Measurements from ENCODE around the gene LRAT. TPM values are rescaled to one million over a fixed set of nuclear protein-coding genes. Genes with fewer than 3 reads are reported as not detected.
"Not testable (repeated sequence)": the region's sequence is repeated elsewhere in the genome, so short reads cannot be mapped to it uniquely, and the experiment has no call there.

Gene LRAT
- total RNA-seq, 1 experiment from 2014 or later, result 0.68 TPM

DNA sequence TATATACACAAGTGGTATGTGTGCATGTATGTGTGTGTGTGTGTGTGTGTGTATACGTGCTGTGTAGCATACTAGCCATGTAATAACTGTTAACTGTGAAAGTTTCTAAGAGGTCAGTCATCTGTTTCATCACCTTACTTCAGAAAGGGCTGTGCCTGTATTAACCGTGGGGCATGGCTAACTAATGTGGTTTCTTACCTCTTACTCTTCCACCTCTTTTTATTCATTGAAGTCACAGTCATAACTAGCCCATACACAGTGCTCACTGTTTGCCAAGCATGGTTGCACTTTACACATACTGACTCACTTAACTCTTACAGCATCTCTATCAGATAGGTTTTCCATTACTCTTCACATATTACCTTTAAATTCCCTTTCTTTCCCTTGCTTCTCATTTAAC lies 23.7 kb upstream of the LRAT start:
- Histone ChIP-seq H4K20me1 (ENCODE audit: insufficient read depth) (no peaks in the 10 kb centered on the region), H3K4me3 (no peak overlapping the region), H2AFZ (no peak overlapping the region), H3K4me2 (no peak overlapping the region), H3K36me3 (ENCODE audit: low read depth) (no peaks in the 10 kb centered on the region), H3K79me2 (ENCODE audit: low read depth) (no peaks in the 10 kb centered on the region), H3K27ac (no peak overlapping the region), H3K9me3 (ENCODE audit: insufficient read depth, low read depth) (no peaks in the 10 kb centered on the region), H3K9me2 (ENCODE audit: insufficient read depth) (no peaks in the 10 kb centered on the region), H3F3A (ENCODE audit: insufficient read depth, low read depth) (no peaks in the 10 kb centered on the region), H3K27me3 (ENCODE audit: insufficient read depth, low read depth) (no peaks in the 10 kb centered on the region), H3K4me1 (replicated peaks; ENCODE audit: insufficient read depth) (no peaks in the 10 kb centered on the region)
- DNase-seq, result no peak
- ChIA-PET CTCF (no interaction called here), POLR2A (ENCODE audit: unreplicated experiment) (no interaction called here)
- intact Hi-C loops (cut with micrococcal nuclease; ENCODE audit: unreplicated experiment), result no loop called here
- BruUV-seq (replicated peaks), result no TSS peak
- no peak for TF ChIP-seq EZH2 (IDR thresholded peaks at IDR 0.05; ENCODE audit: low read depth)
- TF ChIP-seq, protein P1, sequence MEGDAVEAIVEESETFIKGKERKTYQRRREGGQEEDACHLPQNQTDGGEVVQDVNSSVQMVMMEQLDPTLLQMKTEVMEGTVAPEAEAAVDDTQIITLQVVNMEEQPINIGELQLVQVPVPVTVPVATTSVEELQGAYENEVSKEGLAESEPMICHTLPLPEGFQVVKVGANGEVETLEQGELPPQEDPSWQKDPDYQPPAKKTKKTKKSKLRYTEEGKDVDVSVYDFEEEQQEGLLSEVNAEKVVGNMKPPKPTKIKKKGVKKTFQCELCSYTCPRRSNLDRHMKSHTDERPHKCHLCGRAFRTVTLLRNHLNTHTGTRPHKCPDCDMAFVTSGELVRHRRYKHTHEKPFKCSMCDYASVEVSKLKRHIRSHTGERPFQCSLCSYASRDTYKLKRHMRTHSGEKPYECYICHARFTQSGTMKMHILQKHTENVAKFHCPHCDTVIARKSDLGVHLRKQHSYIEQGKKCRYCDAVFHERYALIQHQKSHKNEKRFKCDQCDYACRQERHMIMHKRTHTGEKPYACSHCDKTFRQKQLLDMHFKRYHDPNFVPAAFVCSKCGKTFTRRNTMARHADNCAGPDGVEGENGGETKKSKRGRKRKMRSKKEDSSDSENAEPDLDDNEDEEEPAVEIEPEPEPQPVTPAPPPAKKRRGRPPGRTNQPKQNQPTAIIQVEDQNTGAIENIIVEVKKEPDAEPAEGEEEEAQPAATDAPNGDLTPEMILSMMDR (conservative IDR thresholded peaks at IDR 0.05), result no peak

DNA sequence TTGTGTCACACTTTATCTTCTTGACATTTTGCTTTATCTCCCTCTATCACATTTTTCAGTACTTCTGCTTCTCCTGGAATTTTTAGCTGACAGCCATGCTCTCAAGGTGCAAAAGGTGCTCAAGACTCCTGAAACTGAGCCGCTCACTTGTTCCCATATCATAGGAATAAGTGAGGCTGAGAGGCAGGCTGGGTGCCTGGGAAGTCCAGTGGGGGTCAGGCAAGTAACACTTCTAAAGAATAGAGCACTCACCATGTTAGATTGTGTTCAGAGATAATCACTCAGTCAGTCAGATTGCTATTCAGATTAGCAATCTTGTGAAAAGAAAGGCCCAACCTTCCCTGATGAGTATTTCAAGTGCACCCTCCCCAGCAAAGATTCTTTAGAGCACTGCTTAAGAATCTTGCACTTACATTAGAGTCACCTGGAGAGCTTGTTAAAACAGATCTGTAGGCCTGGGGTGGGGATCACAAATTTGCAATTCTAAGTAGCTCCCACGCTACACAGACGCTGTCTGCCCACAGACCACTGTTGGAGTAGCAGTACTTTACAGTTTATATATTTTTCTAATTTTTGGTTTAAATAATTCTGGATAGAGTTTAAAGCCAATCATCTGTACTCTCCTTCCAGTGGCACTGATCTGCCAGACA lies 23.1 kb upstream of the LRAT start:
- no peaks in the 10 kb centered on the region for H3K27me3 ChIP-seq (ENCODE audit: insufficient read depth, low read depth)
- no peaks in the 10 kb centered on the region for H3K36me3 ChIP-seq (ENCODE audit: low read depth)
- H2AFZ ChIP-seq, result no peak overlapping the region
- ChIA-PET CTCF (no interaction called here), POLR2A (ENCODE audit: unreplicated experiment) (no interaction called here)
- H4K20me1 ChIP-seq (ENCODE audit: insufficient read depth), result no peaks in the 10 kb centered on the region
- no peaks in the 10 kb centered on the region for H3K9me2 ChIP-seq (ENCODE audit: insufficient read depth)
- no peaks in the 10 kb centered on the region for H3K9me3 ChIP-seq (ENCODE audit: insufficient read depth, low read depth)
- intact Hi-C loops (cut with micrococcal nuclease; ENCODE audit: unreplicated experiment), result no loop called here
- H3K4me3 ChIP-seq, result no peak overlapping the region
- no peaks in the 10 kb centered on the region for H3F3A ChIP-seq (ENCODE audit: insufficient read depth, low read depth)
- no peak for TF ChIP-seq EZH2 (IDR thresholded peaks at IDR 0.05; ENCODE audit: low read depth)
- TF ChIP-seq, protein P1 (conservative IDR thresholded peaks at IDR 0.05), result no peak
- BruUV-seq (replicated peaks), result no TSS peak
- DNase-seq, result no peak
- no peak overlapping the region for H3K27ac ChIP-seq
- H3K79me2 ChIP-seq (ENCODE audit: low read depth), result no peaks in the 10 kb centered on the region
- no peaks in the 10 kb centered on the region for H3K4me1 ChIP-seq (replicated peaks; ENCODE audit: insufficient read depth)
- no peak overlapping the region for H3K4me2 ChIP-seq

DNA sequence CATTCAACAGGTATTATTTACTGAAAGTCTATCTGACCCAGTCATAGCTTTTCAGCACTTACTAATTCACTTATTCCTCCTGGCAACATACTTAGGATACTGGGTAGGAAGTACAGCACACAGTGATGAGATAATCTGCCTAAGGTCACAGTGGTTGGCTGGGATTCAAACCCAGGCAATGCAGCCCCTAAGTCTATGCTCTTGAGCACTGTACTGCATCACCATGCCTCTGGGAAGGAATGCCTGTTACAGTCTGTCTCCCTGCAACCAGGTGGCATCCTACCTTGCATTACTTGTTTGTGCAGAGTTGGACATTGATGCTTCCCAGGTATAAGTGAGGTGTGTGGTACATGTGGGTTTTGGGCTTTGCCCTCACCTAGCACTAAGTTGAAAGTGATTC lies 21.5 kb upstream of the LRAT start:
- Histone ChIP-seq H3K27me3 (ENCODE audit: insufficient read depth, low read depth) (no peaks in the 10 kb centered on the region), H3K79me2 (ENCODE audit: low read depth) (no peaks in the 10 kb centered on the region), H3F3A (ENCODE audit: insufficient read depth, low read depth) (no peaks in the 10 kb centered on the region), H2AFZ (no peak overlapping the region), H3K4me3 (no peak overlapping the region), H3K36me3 (ENCODE audit: low read depth) (no peaks in the 10 kb centered on the region), H3K27ac (no peak overlapping the region), H3K4me1 (replicated peaks; ENCODE audit: insufficient read depth) (no peaks in the 10 kb centered on the region), H3K9me2 (ENCODE audit: insufficient read depth) (no peaks in the 10 kb centered on the region), H4K20me1 (ENCODE audit: insufficient read depth) (no peaks in the 10 kb centered on the region), H3K9me3 (ENCODE audit: insufficient read depth, low read depth) (no peaks in the 10 kb centered on the region), H3K4me2 (no peak overlapping the region)
- no TSS peak for BruUV-seq (replicated peaks)
- POLR2A ChIA-PET (ENCODE audit: unreplicated experiment), result no interaction called here
- intact Hi-C loops (cut with micrococcal nuclease; ENCODE audit: unreplicated experiment), result no loop called here
- DNase-seq, result no peak
- TF ChIP-seq EZH2 (IDR thresholded peaks at IDR 0.05; ENCODE audit: low read depth), result no peak
- TF ChIP-seq, protein P1 (conservative IDR thresholded peaks at IDR 0.05), result no peak
- CTCF ChIA-PET, result no interaction called here

DNA sequence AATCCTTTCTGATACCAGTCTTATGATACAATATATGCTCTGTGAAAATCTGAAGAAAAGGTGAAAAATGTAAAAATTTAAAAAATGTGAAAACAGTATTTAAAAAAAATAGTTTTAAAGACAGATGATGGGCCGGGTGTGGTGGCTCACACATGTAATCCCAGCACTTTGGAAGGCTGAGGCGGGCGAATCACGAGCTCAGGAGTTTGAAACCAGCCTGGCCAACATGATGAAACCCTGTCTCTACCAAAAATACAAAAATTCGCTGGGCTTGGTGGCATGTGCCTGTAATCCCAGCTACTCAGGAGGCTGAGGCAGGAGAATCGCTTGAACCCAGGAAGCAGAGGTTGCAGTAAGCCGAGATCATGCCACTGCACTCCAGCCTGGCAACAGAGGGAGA lies 20.2 kb upstream of the LRAT start:
- H3K4me3 ChIP-seq; DNase-seq; BruUV-seq (replicated peaks); H3F3A ChIP-seq (ENCODE audit: insufficient read depth, low read depth); H3K4me1 ChIP-seq (replicated peaks; ENCODE audit: insufficient read depth); POLR2A ChIA-PET (ENCODE audit: unreplicated experiment); H3K27me3 ChIP-seq (ENCODE audit: insufficient read depth, low read depth); H3K36me3 ChIP-seq (ENCODE audit: low read depth); intact Hi-C loops (cut with micrococcal nuclease; ENCODE audit: unreplicated experiment); H3K27ac ChIP-seq; H3K79me2 ChIP-seq (ENCODE audit: low read depth); H3K4me2 ChIP-seq; H4K20me1 ChIP-seq (ENCODE audit: insufficient read depth); H3K9me2 ChIP-seq (ENCODE audit: insufficient read depth); CTCF ChIA-PET; H3K9me3 ChIP-seq (ENCODE audit: insufficient read depth, low read depth); H2AFZ ChIP-seq: not testable (repeated sequence)
